Epithelial cell of esophagus (primary cell): ENCODE measurements around the gene LACTBL1.
A peak's percentile ranks its signal among the peaks of the same experiment; 100 is the strongest.
"Not testable (repeated sequence)": the region's sequence is repeated elsewhere in the genome, so short reads cannot be mapped to it uniquely, and the experiment has no call there.

ENCODE experiments used
- DNase-seq: peaks from one replicate; pipeline ENCODE4 v3.0.0; 2010; ENCODE audit warnings: low read depth
- H3K4me3 ChIP-seq: 2 replicates; pipeline ENCODE4 v1.5.1; 2011; ENCODE audit warnings: mild to moderate bottlenecking, low read length, control low read depth
- TF ChIP-seq, protein P1 (sequence below): IDR thresholded peaks from 2 replicates; pipeline ENCODE4 v1.5.1; 2011; ENCODE audit warnings: low read depth, mild to moderate bottlenecking, low read length, control low read depth, inconsistent platforms; ENCODE audit not compliant: insufficient read depth; ENCODE audit errors: missing control alignments

LACTBL1 gene

DNA sequence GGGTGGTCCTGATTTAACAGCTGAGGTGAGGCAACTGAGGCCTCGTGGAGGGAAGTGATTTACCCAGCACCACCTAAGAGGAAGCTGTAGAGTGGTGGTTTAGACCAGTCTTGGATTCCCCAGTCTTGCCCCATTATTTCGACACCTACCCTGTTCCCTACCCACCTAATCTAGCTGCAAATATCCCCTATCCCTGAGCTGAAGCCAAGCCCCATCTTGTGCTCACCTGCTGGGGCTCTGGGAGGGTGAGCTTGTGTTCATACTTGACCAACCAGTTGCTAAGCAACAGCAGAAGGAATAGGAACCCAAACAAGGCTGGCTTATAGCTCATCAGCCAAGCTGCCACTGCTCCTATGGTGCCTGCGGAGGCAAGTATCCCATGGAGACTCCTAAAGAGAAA, 41.0 kb upstream of the LACTBL1 start:
- H3K4me3 ChIP-seq, result no peak overlapping the region
- peak; percentile 89 for DNase-seq
- TF ChIP-seq, protein P1, sequence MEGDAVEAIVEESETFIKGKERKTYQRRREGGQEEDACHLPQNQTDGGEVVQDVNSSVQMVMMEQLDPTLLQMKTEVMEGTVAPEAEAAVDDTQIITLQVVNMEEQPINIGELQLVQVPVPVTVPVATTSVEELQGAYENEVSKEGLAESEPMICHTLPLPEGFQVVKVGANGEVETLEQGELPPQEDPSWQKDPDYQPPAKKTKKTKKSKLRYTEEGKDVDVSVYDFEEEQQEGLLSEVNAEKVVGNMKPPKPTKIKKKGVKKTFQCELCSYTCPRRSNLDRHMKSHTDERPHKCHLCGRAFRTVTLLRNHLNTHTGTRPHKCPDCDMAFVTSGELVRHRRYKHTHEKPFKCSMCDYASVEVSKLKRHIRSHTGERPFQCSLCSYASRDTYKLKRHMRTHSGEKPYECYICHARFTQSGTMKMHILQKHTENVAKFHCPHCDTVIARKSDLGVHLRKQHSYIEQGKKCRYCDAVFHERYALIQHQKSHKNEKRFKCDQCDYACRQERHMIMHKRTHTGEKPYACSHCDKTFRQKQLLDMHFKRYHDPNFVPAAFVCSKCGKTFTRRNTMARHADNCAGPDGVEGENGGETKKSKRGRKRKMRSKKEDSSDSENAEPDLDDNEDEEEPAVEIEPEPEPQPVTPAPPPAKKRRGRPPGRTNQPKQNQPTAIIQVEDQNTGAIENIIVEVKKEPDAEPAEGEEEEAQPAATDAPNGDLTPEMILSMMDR, result no peak

DNA sequence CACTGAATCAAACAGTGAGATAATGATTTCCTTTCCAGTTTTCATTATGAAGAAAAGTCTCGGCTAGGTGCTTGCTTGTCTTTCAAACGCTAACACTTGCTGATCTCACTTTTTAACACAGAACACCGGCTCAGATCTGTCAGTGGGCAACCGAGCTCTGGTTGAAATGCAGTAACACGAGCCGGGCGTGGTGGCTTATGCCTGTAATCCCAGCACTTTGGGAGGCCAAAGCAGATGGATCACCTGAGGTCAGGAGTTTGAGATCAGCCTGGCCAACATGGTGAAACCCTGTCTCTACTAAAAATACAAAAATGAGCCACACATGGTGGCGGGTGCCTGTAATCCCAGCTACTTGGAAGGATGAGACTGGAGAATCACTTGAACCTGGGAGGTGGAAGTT, 37.4 kb upstream of the LACTBL1 start:
- peak; percentile 10 for DNase-seq
- not testable (repeated sequence) for H3K4me3 ChIP-seq

DNA sequence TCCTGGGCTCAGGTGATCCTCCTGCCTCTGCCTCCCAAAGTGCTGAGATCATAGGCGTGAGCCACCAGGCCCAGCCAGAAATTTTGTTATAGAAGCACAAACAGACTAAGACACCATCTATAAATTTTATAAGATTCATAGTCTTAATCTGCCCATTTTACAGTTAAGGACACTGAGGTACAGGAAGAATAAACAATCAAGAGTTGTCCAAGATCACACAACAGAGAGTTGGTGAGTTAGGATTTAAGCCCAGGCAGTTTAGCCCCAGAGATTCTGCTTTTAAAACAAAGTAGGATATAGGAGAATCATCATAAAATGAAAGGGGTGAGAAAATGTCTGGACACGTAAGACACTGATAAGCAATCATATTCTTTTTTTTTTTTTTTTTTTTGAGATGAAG, 36.2 kb upstream of the LACTBL1 start:
- H3K4me3 ChIP-seq, result no peak overlapping the region
- TF ChIP-seq, protein P1, result no peak
- no peak for DNase-seq

DNA sequence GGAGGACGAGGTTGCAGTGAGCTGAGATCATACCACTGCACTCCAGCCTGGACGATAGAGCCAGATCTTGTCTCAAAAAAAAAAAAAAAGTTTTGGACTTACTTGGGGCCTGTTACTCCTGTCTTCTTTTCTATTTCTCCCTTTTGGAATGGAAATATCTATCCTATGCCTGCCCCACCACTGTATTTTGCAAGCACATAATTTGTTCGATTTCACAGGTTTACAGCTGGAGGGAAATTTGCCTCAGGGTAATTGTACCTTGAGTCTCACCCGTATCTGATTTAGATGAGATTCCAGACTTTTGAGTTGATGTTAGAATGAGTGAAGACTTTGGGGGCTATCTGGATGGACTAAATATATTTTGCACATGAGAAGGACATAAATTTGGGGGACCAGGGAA, 34.4 kb upstream of the LACTBL1 start:
- TF ChIP-seq, protein P1, result no peak

DNA sequence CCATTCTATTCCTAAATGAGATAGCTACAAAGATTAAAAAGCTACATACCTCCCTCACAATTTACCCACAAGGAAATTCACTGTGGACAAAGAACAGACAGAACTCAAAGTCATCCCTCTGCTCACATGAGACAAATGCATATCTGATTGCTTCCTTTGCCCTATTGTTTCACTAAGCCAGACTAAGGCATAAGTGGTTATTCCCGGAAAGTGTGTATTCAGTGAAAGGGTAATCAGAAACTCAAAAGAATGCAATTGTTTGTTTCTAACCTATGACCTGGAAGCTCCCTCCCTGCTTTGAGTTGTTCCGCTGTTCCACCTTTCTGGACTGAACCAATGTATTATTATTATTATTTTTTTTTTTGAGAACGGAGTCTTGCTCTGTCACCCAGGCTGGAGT, 32.1 kb upstream of the LACTBL1 start:
- not testable (repeated sequence) for H3K4me3 ChIP-seq, DNase-seq

More for the DNA sequence above, 34.4 kb upstream of the LACTBL1 start:
- H3K4me3 ChIP-seq, result no peak overlapping the region
- no peak for DNase-seq

DNA sequence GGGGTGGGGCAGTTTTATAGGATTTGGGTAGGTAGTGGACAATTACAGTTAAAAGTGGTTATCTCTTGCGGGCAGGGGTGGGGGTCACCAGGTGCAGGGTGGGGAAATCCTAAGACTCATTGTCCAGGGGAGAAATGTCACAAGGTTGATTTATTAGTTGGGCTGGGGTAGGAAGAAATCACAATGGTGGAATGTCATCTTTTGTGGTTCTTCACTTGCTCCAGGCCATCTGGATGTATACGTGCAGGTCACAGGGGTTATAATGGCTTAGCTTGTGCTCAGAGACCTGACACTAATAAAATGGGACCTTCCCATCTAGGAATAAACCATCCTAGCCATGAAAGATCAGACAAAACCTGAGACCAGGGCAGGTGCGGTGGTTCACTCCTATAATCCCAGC, 31.4 kb upstream of the LACTBL1 start:
- no peak for DNase-seq
- H3K4me3 ChIP-seq, result no peak overlapping the region
- TF ChIP-seq, protein P1, result no peak

DNA sequence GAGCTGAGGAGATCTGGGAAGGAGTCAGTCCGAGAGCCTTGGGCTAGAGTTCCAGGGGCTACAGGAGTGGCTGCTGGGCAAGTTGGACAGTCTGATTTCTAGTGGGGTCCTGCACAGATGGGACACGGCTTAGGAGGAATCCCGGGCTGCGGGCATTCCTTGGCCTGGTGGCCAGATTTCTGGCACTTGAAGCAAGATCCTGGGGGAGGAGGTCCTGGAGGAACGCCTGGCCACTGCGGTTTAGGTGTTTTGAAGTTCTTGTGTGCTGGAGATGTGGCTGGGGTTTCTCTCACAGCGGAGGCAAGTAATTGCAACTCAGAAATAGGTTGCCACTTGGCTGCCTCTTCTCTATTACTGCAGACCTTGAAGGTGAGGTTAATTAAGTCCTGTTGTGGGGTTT, 29.6 kb upstream of the LACTBL1 start:
- not testable (repeated sequence) for DNase-seq, H3K4me3 ChIP-seq

DNA sequence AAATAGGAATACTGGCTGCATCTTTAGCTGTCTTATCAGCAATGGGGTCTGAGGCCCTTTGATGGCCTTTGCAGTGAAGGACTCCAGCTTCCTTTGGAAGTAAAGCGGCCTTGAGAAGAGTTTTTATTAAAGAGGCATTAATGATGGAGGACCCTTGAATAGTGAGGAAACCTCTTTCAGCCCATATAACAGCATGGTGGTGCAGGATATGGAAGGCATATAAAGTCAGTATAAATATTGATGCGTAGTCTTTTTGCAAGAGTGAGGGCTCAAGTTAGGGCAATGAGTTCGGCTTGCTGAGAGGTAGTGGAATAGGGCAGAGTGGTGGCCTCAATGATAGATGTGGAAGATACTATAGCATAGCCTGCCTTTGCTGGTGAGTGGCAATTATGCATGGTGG, 27.5 kb upstream of the LACTBL1 start:
- not testable (repeated sequence) for DNase-seq

DNA sequence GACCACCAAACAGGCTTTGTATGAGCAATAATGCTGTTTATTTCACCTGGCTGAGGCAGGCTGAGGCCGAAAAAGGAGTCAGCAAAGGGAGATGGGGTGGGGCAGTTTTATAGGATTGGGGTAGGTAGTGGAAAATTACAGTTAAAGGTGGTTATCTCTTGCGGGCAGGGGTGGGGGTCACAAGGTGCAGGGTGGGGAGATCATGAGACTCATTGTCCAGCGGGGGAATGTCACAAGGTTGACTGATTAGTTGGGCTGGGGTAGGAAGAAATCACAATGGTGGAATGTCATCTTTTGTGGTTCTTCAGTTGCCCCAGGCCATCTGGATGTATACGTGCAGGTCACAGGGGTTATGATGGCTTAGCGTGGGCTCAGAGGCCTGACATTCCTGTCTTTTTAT, 24.9 kb upstream of the LACTBL1 start:
- not testable (repeated sequence) for H3K4me3 ChIP-seq, DNase-seq

More for the DNA sequence above, 27.5 kb upstream of the LACTBL1 start:
- H3K4me3 ChIP-seq, result not testable (repeated sequence)

DNA sequence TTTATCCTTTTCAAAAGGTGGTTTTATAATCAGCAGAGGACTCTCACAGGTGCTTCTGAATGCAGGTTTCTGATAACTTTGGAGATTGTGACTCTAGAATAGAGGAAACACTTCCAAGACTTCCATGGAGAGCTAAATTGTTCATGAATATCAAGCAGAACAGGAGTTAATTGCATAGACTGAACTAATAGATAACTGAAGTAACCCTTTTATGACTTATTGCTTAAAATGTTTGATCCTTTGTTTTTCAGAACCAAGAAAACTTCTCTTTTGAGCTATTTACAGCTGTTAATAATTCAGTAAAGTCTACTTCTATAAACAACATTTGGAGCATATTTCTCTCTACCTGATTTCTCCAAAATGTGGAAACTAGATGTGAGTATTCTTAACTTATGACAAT, 23.1 kb upstream of the LACTBL1 start:
- no peak for DNase-seq
- H3K4me3 ChIP-seq, result no peak overlapping the region
- TF ChIP-seq, protein P1, result no peak

DNA sequence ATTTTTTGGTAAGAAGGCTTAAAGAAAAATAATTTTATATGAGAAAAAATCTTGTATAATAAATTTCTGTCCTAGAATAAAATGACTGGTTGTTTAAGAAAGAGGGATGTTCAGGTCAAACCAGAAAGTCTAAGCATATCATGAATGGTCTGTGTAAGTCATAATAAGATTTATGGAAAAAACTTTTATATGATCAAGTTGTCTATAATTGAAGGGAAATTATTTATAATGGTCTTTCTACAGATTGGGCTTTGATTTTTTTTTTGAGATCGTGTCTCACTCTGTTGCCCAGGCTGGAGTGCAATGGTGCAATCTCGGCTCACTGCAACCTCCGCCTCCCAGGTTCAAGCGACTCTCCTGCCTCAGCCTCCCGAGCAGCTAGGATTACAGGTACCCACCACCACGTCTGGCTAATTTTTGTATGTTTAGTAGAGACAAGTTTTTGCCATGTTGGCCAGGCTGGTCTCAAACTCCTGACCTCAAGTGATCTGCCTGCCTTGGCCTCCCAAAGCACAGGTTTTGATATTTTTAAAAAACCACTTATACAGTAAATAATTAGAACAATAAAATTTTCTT, 20.6 kb upstream of the LACTBL1 start:
- H3K4me3 ChIP-seq, DNase-seq: not testable (repeated sequence)

DNA sequence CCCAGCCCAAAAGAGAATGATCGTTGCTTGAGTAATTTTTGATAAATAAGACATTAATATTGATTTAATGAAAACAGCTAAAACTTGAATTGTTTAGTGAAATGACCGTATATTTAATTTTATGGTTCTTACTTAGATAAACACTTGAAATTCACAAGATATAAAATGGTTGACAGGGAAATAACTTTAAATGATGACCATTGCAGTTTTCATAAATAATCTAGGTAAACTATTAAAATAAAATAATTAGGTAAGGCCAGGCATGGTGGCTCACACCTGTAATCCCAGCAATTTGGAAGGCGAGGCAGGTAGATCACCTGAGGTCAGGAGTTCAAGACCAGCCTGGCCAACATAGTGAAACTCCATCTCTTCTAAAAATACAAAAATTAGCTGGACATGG, 19.7 kb upstream of the LACTBL1 start:
- DNase-seq, H3K4me3 ChIP-seq: not testable (repeated sequence)
